Neural progenitor cell (in vitro differentiated cells): ENCODE results near the gene CEBPA. TPM values are rescaled to one million over a fixed set of nuclear protein-coding genes. Genes with fewer than 3 reads are reported as not detected.

Source experiments
- DNase-seq: peaks from one replicate; pipeline ENCODE4 v3.0.0-alpha.2; 2016; ENCODE audit warnings: low spot score
- H2AFZ ChIP-seq: fragments of 200-600 bp; sonication (generic); replicated peaks from 2 replicates; pipeline ENCODE4 v1.6.1; 2016; ENCODE audit warnings: antibody characterized with exemption
- H3F3A ChIP-seq: fragments of 200-600 bp; sonication (generic); 2 replicates; pipeline ENCODE4 v1.6.1; 2016; ENCODE audit warnings: antibody characterized with exemption, low read depth
- H3K27ac ChIP-seq: fragments of 200-600 bp; sonication (generic); 2 replicates; pipeline ENCODE4 v1.5.1; 2016; ENCODE audit warnings: mild to moderate bottlenecking
- H3K27me3 ChIP-seq: fragments of 200-600 bp; sonication (generic); 2 replicates; pipeline ENCODE4 v1.6.1; 2016; ENCODE audit warnings: mild to moderate bottlenecking, moderate library complexity
- H3K36me3 ChIP-seq: fragments of 200-600 bp; sonication (generic); 2 replicates; pipeline ENCODE4 v1.5.1; 2016
- H3K4me1 ChIP-seq: fragments of 200-600 bp; sonication (generic); 2 replicates; pipeline ENCODE4 v1.6.1; 2016; ENCODE audit warnings: mixed run types
- H3K4me2 ChIP-seq: fragments of 200-600 bp; sonication (generic); 2 replicates; pipeline ENCODE4 v1.6.1; 2016
- H3K4me3 ChIP-seq: fragments of 200-600 bp; sonication (generic); 2 replicates; pipeline ENCODE4 v1.5.1; 2016
- H3K79me2 ChIP-seq: fragments of 200-600 bp; sonication (generic); 2 replicates; pipeline ENCODE4 v1.6.1; 2016; ENCODE audit warnings: low read depth
- H3K9ac ChIP-seq: fragments of 200-600 bp; sonication (generic); 2 replicates; pipeline ENCODE4 v1.6.1; 2016
- H3K9me3 ChIP-seq: fragments of 200-600 bp; sonication (generic); 2 replicates; pipeline ENCODE4 v1.5.1; 2016; ENCODE audit warnings: low read depth
- H4K20me1 ChIP-seq: fragments of 200-600 bp; sonication (generic); 2 replicates; pipeline ENCODE4 v1.6.1; 2016; ENCODE audit warnings: low read depth
- H3K27ac Mint-ChIP-seq: 3 replicates; pipeline ENCODE4 v1.8.0; 2021; ENCODE audit warnings: mixed read lengths
- H3K27me3 Mint-ChIP-seq: 2 replicates; pipeline ENCODE4 v1.8.0; 2022; ENCODE audit warnings: low read depth, mild to moderate bottlenecking, inconsistent platforms, moderate library complexity, mixed read lengths; ENCODE audit not compliant: insufficient read depth
- H3K36me3 Mint-ChIP-seq: 3 replicates; pipeline ENCODE4 v1.8.0; 2021; ENCODE audit warnings: mixed read lengths
- H3K4me1 Mint-ChIP-seq: 3 replicates; pipeline ENCODE4 v1.8.0; 2021; ENCODE audit warnings: mixed read lengths
- H3K4me3 Mint-ChIP-seq: 3 replicates; pipeline ENCODE4 v1.8.0; 2021; ENCODE audit warnings: mild to moderate bottlenecking, moderate library complexity, mixed read lengths
- H3K9me3 Mint-ChIP-seq: 3 replicates; pipeline ENCODE4 v1.8.0; 2020; ENCODE audit warnings: mixed read lengths
- EZH2 ChIP-seq: fragments of 200-600 bp; sonication (generic); IDR thresholded peaks from 2 replicates; pipeline ENCODE4 v1.6.1; 2017; ENCODE audit warnings: antibody characterized with exemption, mild to moderate bottlenecking, moderate library complexity
- EZH2phosphoT487 ChIP-seq: fragments of 200-600 bp; sonication (generic); IDR thresholded peaks from 2 replicates; pipeline ENCODE4 v1.6.1; 2017; ENCODE audit warnings: antibody characterized with exemption
- total RNA-seq: library from RNA; depleted of rRNA; stranded (reverse); fragments of >200 nt; gene quantifications from 2 replicates; pipeline ENCODE4 v1.2.3, GENCODE V29; 2015; ENCODE audit warnings: low replicate concordance
- TF ChIP-seq, protein P1 (sequence below): fragments of 200-600 bp; sonication (generic); IDR thresholded peaks from 2 replicates; pipeline ENCODE4 v1.5.1; 2017; ENCODE audit warnings: antibody characterized with exemption, mild to moderate bottlenecking

The CEBPA gene
- total RNA-seq, 1 donor from 2014 or later: 0.71 TPM

GRCh38 chr19:33346665-33347064 lies 44.3 kb upstream of the CEBPA start:
- peaks cover 8% of the 10 kb centered on the region for H3K27me3 ChIP-seq
- H2AFZ ChIP-seq: no peak overlapping the region
- Mint-ChIP-seq H3K36me3 (no peaks in the 10 kb centered on the region), H3K27me3 (peaks cover 14% of the 10 kb centered on the region), H3K4me3 (no peak overlapping the region), H3K9me3 (no peaks in the 10 kb centered on the region), H3K27ac (no peak overlapping the region), H3K4me1 (peaks cover 11% of the 10 kb centered on the region)
- H3K36me3 ChIP-seq: no peaks in the 10 kb centered on the region
- peaks cover 10% of the 10 kb centered on the region for H3K4me1 ChIP-seq
- H3K27ac ChIP-seq: no peak overlapping the region
- no peaks in the 10 kb centered on the region for H3K79me2 ChIP-seq
- no peak overlapping the region for H3K9ac ChIP-seq
- H3K9me3 ChIP-seq: no peaks in the 10 kb centered on the region
- H3F3A ChIP-seq: peaks cover 4% of the 10 kb centered on the region
- H4K20me1 ChIP-seq: no peaks in the 10 kb centered on the region
- no peak for TF ChIP-seq EZH2phosphoT487
- TF ChIP-seq EZH2: no peak
- TF ChIP-seq, protein P1, sequence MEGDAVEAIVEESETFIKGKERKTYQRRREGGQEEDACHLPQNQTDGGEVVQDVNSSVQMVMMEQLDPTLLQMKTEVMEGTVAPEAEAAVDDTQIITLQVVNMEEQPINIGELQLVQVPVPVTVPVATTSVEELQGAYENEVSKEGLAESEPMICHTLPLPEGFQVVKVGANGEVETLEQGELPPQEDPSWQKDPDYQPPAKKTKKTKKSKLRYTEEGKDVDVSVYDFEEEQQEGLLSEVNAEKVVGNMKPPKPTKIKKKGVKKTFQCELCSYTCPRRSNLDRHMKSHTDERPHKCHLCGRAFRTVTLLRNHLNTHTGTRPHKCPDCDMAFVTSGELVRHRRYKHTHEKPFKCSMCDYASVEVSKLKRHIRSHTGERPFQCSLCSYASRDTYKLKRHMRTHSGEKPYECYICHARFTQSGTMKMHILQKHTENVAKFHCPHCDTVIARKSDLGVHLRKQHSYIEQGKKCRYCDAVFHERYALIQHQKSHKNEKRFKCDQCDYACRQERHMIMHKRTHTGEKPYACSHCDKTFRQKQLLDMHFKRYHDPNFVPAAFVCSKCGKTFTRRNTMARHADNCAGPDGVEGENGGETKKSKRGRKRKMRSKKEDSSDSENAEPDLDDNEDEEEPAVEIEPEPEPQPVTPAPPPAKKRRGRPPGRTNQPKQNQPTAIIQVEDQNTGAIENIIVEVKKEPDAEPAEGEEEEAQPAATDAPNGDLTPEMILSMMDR: no peak
- no peak overlapping the region for H3K4me2 ChIP-seq
- no peak overlapping the region for H3K4me3 ChIP-seq
- DNase-seq: no peak

GRCh38 chr19:33345163-33345562 lies 42.8 kb upstream of the CEBPA start:
- no peak overlapping the region for H3K4me3 ChIP-seq
- H3F3A ChIP-seq: peaks cover 4% of the 10 kb centered on the region
- Mint-ChIP-seq H3K27me3 (peaks cover 20% of the 10 kb centered on the region), H3K9me3 (no peaks in the 10 kb centered on the region), H3K4me1 (peaks cover 11% of the 10 kb centered on the region), H3K27ac (no peak overlapping the region), H3K4me3 (no peak overlapping the region), H3K36me3 (no peaks in the 10 kb centered on the region)
- no peak for DNase-seq
- TF ChIP-seq EZH2phosphoT487: no peak
- TF ChIP-seq EZH2: no peak
- TF ChIP-seq, protein P1: no peak
- H3K36me3 ChIP-seq: no peaks in the 10 kb centered on the region
- H3K4me1 ChIP-seq: peaks cover 10% of the 10 kb centered on the region
- no peaks in the 10 kb centered on the region for H3K79me2 ChIP-seq
- no peak overlapping the region for H3K4me2 ChIP-seq
- H3K9ac ChIP-seq: no peak overlapping the region
- peaks cover 23% of the 10 kb centered on the region for H3K27me3 ChIP-seq
- H2AFZ ChIP-seq: no peak overlapping the region
- H4K20me1 ChIP-seq: no peaks in the 10 kb centered on the region
- no peak overlapping the region for H3K27ac ChIP-seq
- no peaks in the 10 kb centered on the region for H3K9me3 ChIP-seq

GRCh38 chr19:33344573-33344925 lies 42.2 kb upstream of the CEBPA start:
- peak overlapping the region; percentile 18 for H2AFZ ChIP-seq
- H3K27me3 Mint-ChIP-seq: peaks cover 20% of the 10 kb centered on the region
- H3K4me1 ChIP-seq: peaks cover 10% of the 10 kb centered on the region
- H3K36me3 Mint-ChIP-seq: no peaks in the 10 kb centered on the region
- H3K27me3 ChIP-seq: peaks cover 30% of the 10 kb centered on the region
- no peak for TF ChIP-seq EZH2phosphoT487
- H3K4me3 ChIP-seq: no peak overlapping the region
- H3K4me1 Mint-ChIP-seq: peaks cover 11% of the 10 kb centered on the region
- H3K27ac ChIP-seq: no peak overlapping the region
- H3K9me3 Mint-ChIP-seq: no peaks in the 10 kb centered on the region
- no peaks in the 10 kb centered on the region for H3K79me2 ChIP-seq
- peaks cover 4% of the 10 kb centered on the region for H3F3A ChIP-seq
- no peaks in the 10 kb centered on the region for H4K20me1 ChIP-seq
- H3K27ac Mint-ChIP-seq: no peak overlapping the region
- H3K36me3 ChIP-seq: no peaks in the 10 kb centered on the region
- H3K9ac ChIP-seq: no peak overlapping the region
- peak overlapping the region; percentile 12 for H3K4me3 Mint-ChIP-seq
- no peak for DNase-seq
- H3K9me3 ChIP-seq: no peaks in the 10 kb centered on the region
- peak overlapping the region; percentile 17 for H3K4me2 ChIP-seq

DNA sequence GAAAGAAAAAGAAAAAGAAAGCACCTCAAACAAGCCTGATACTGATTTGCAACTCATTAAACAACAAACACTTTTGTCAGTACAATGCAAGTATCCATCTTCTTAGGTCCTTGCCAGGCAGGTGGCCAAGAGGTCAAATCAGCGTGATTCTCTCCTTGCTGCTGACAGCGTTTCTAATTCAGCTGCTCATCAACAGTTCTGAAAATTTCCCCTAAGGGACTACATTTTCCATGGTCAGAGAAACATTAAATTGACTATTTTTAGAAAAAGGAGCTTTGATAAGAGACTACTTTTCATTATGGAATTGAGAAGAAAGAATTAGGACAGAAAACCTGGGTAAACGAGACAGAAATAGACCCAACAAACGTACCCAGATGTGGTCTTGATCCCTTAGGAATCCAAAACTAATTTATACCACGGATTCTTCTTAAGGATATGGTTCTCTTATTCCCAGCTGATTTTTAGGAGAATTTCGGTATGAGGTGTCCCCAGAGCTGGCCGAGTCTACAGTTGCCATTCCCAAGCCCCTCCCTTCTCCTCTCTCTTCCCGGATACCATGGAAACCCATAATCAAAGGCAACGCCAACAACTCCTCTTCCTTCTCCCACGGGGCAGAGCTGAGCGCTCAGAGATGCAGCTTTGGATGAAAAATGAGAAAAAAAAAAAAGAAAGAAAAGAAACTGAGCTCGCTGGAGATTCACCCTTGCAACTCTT lies 41.7 kb upstream of the CEBPA start:
- Histone ChIP-seq H3K79me2 (no peaks in the 10 kb centered on the region), H3K4me3 (no peak overlapping the region), H4K20me1 (no peaks in the 10 kb centered on the region), H3F3A (peaks cover 4% of the 10 kb centered on the region), H2AFZ (peak overlapping the region; percentile 18), H3K4me1 (peaks cover 10% of the 10 kb centered on the region), H3K36me3 (no peaks in the 10 kb centered on the region), H3K9ac (no peak overlapping the region), H3K4me2 (peak overlapping the region; percentile 17), H3K9me3 (no peaks in the 10 kb centered on the region), H3K27ac (no peak overlapping the region), H3K27me3 (peaks cover 30% of the 10 kb centered on the region)
- Mint-ChIP-seq H3K4me1 (peaks cover 11% of the 10 kb centered on the region), H3K9me3 (no peaks in the 10 kb centered on the region), H3K36me3 (no peaks in the 10 kb centered on the region), H3K4me3 (peak overlapping the region; percentile 12), H3K27me3 (peaks cover 20% of the 10 kb centered on the region), H3K27ac (no peak overlapping the region)
- TF ChIP-seq, protein P1: no peak
- peak; percentile 48 for DNase-seq
